K562 (cell line): ENCODE results near the gene SYN1. TPM values are rescaled to one million over a fixed set of nuclear protein-coding genes. Genes with fewer than 3 reads are reported as not detected.

Source experiments
- ATAC-seq: fragments of 200-7000 bp; cut with Tn5 transposase; 3 replicates; pipeline ENCODE4 v1.9.1; 2020; ENCODE audit warnings: moderate library complexity
- BruUV-seq: library from RNA; stranded (reverse); fragments of 400-500 nt; replicated peaks from 2 replicates; lab custom pipeline; 2021; lab: Mats Ljungman, UMichigan
- CTCF ChIA-PET: fragments of 300-600 bp; formaldehyde crosslinking; extraction: SDS; loops from one replicate; lab custom pipeline; 2021; ENCODE audit warnings: low intra/inter-chr PET ratio; lab: Yijun Ruan, JAX
- POLR2A ChIA-PET: fragments of 300-600, 350-650 bp; sonication (Branson Sonifier 250); formaldehyde crosslinking; extraction: SDS; loops from one replicate; lab custom pipeline; 2021; ENCODE audit warnings: antibody characterized with exemption, inconsistent platforms; lab: Yijun Ruan, JAX
- DNase-seq, 4 experiments: peaks; one replicate each; pipeline versions ENCODE4 v3.0.0 to v3.0.0-alpha.2; 2011 to 2018; ENCODE audit warnings: low spot score in 3 of 4, mixed read lengths in 3 of 4; ENCODE audit errors: extremely low read depth in 1 of 4
- FAIRE-seq: peaks from 2 replicates; lab custom pipeline; 2011; peaks lifted over from hg19 to GRCh38; lab: Jason Lieb, UNC
- H2AFZ ChIP-seq: 2 replicates; pipeline ENCODE4 v1.6.0; 2011; ENCODE audit warnings: low read depth, low read length, control low read depth, inconsistent platforms
- H3K27ac ChIP-seq: fragments of 200-600 bp; 3 replicates; pipeline ENCODE4 v1.8.0; 2011; ENCODE audit warnings: low read depth, mild to moderate bottlenecking, control low read depth, inconsistent platforms, low read length, moderate library complexity, mixed read lengths; ENCODE audit errors: extremely low read depth
- H3K27me3 ChIP-seq, 2 experiments: fragments of 300-600 bp in 1 of 2; 2 replicates in 1 of 2; 3 replicates in 1 of 2; pipeline versions ENCODE4 v1.6.0 to v1.8.0; 2011; ENCODE audit warnings: inconsistent platforms in 2 of 2, low read length in 2 of 2, mild to moderate bottlenecking in 1 of 2, mixed read lengths in 1 of 2, moderate library complexity in 1 of 2; ENCODE audit not compliant: control insufficient read depth in 2 of 2, insufficient read depth in 2 of 2
- H3K36me3 ChIP-seq: fragments of 300-600 bp; 3 replicates; pipeline ENCODE4 v1.8.0; 2011; ENCODE audit warnings: mild to moderate bottlenecking, low read length, inconsistent platforms; ENCODE audit not compliant: control insufficient read depth, insufficient read depth
- H3K4me1 ChIP-seq, 2 experiments: fragments of 200-600 bp in 1 of 2; replicated peaks in 1 of 2; 2 replicates in 1 of 2; 3 replicates in 1 of 2; pipeline versions ENCODE4 v1.5.1 to v1.8.0; 2011; ENCODE audit warnings: inconsistent platforms in 2 of 2, low read length in 2 of 2, mild to moderate bottlenecking in 1 of 2, mixed read lengths in 1 of 2, moderate library complexity in 1 of 2; ENCODE audit not compliant: control insufficient read depth in 2 of 2, insufficient read depth in 2 of 2
- H3K4me2 ChIP-seq: 2 replicates; pipeline ENCODE4 v1.6.1; 2011; ENCODE audit warnings: low read length, control low read depth, inconsistent platforms, mixed read lengths; ENCODE audit not compliant: insufficient read depth
- H3K4me3 ChIP-seq: fragments of 200-600 bp; sonication (generic), shearing (Covaris generic); 2 replicates; pipeline ENCODE4 v1.5.1; 2016; ENCODE audit warnings: control low read depth, inconsistent platforms
- H3K79me2 ChIP-seq: fragments of 200-600 bp; 3 replicates; pipeline ENCODE4 v1.8.0; 2011; ENCODE audit warnings: low read length, inconsistent platforms; ENCODE audit not compliant: control insufficient read depth, insufficient read depth
- H3K9ac ChIP-seq, 2 experiments: 2 replicates each; pipeline versions ENCODE4 v1.6.0 to v1.6.1; 2011; ENCODE audit warnings: low read depth in 2 of 2, low read length in 2 of 2, control low read depth in 1 of 2, inconsistent platforms in 1 of 2, mild to moderate bottlenecking in 1 of 2, mixed read lengths in 1 of 2; ENCODE audit not compliant: insufficient read depth in 1 of 2
- H3K9me1 ChIP-seq: one replicate; pipeline ENCODE4 v1.6.0; 2011; ENCODE audit warnings: inconsistent platforms, mild to moderate bottlenecking, low read length, moderate library complexity; ENCODE audit not compliant: control insufficient read depth, insufficient read depth
- H3K9me3 ChIP-seq: replicated peaks from 2 replicates; pipeline ENCODE4 v1.5.1; 2011; ENCODE audit warnings: low read depth, low read length, inconsistent platforms; ENCODE audit not compliant: control insufficient read depth, insufficient read depth
- H4K20me1 ChIP-seq: replicated peaks from 2 replicates; pipeline ENCODE4 v1.6.1; 2011; ENCODE audit warnings: low read length, inconsistent platforms, mixed read lengths; ENCODE audit not compliant: control insufficient read depth, insufficient read depth
- ARID1B ChIP-seq: fragments of 450-650 bp; IDR thresholded peaks from 2 replicates; pipeline ENCODE4 v1.6.1; 2016; ENCODE audit warnings: antibody characterized with exemption, mild to moderate bottlenecking, inconsistent platforms
- CREM ChIP-seq: IDR thresholded peaks from 2 replicates; pipeline ENCODE4 v1.6.1; 2014; ENCODE audit warnings: antibody characterized with exemption, low read depth
- KDM4B ChIP-seq, 2 experiments: fragments of 450-650 bp in 1 of 2; sonication (generic) in 1 of 2; IDR thresholded peaks; 2 replicates each; pipeline ENCODE4 v1.6.1; 2016 to 2017; ENCODE audit warnings: borderline replicate concordance in 2 of 2, antibody characterized with exemption in 1 of 2, low read depth in 1 of 2, mild to moderate bottlenecking in 1 of 2
- L3MBTL2 ChIP-seq: fragments of 450-650 bp; IDR thresholded peaks from 2 replicates; pipeline ENCODE4 v1.6.1; 2016; ENCODE audit warnings: mild to moderate bottlenecking, moderate library complexity
- MAZ ChIP-seq, 2 experiments: fragments of 450-650 bp in 1 of 2; sonication (generic) in 1 of 2; formaldehyde crosslinking; IDR thresholded peaks in 1 of 2; conservative IDR thresholded peaks in 1 of 2; 2 replicates each; pipeline versions ENCODE4 v1.4.0 to v1.5.0; 2020; ENCODE audit warnings: mild to moderate bottlenecking in 1 of 2, missing genetic modification reagents in 1 of 2
- WGBS: fragments of 100-300 bp; shearing (Covaris generic); methylation state at CpG from one replicate; pipeline ENCODE4 v1.1.6; 2016; ENCODE audit warnings: low coverage, mixed read lengths; ENCODE audit not compliant: insufficient coverage; ENCODE audit errors: missing lambda C conversion rate; 5-methylcytosine and 5-hydroxymethylcytosine counted together
- in situ Hi-C: fragments of 300-500 bp; cut with MboI; formaldehyde crosslinking; loops from 4 replicates; pipeline ENCODE4 v1.15.0; 2018; ENCODE audit warnings: inconsistent platforms, mixed read lengths
- intact Hi-C: fragments of 100-400 bp; cut with micrococcal nuclease; formaldehyde crosslinking; loops from 2 replicates; pipeline ENCODE4 v1.14.2; 2022
- polyA plus RNA-seq, 8 experiments: library from polyadenylated mRNA; depleted of rRNA in 4 of 8; stranded (reverse) in 5 of 8; unstranded in 3 of 8; fragments of >200 nt; fragmentation: Nextera tagmentation in 2 of 8; fragmentation: Illumina TruSeq in 1 of 8; extraction: Ambion mirVana in 2 of 8; extraction: Trizol in 1 of 8; gene quantifications; 2 replicates each; pipeline versions ENCODE4 v1.2.1 to v1.2.3, GENCODE V29; 2011 to 2014; ENCODE audit warnings: inconsistent platforms in 1 of 8, missing spikeins in 1 of 8
- total RNA-seq, 7 experiments: library from RNA; depleted of rRNA in 6 of 7; stranded (reverse); fragments of >200 nt in 6 of 7; fragmentation: Illumina TruSeq in 2 of 7; extraction: Trizol in 2 of 7; gene quantifications; 2 replicates each; pipeline versions ENCODE4 v1.2.1 to v1.2.3, GENCODE V29; 2011 to 2021; ENCODE audit warnings: low replicate concordance in 1 of 7

The SYN1 gene
- total and polyA plus RNA-seq, 9 of the 15 experiments (the other 6 are each of a cell fraction or from before 2014, with no cell fraction given): 0.01 to 0.28 (median 0.18) TPM; not detected in 2

- Histone ChIP-seq H3K9ac (peak overlapping the region in 1 of 2 experiments; percentile 89; a peak in 2 of 4 replicates), H3K9me3 (no peaks in the 10 kb centered on the region), H3K79me2 (no peaks in the 10 kb centered on the region), H3K9me1 (no peaks in the 10 kb centered on the region), H4K20me1 (no peaks in the 10 kb centered on the region), H3K4me2 (no peak overlapping the region), H3K27me3 (peaks cover 0 to 4% of the 10 kb centered on the region in 2 experiments; a peak in 1 of 5 replicates), H3K36me3 (no peaks in the 10 kb centered on the region), H3K27ac (no peak overlapping the region), H3K4me1 (peaks cover 0 to 11% of the 10 kb centered on the region in 2 experiments; a peak in 2 of 5 replicates), H2AFZ (peak overlapping the region; percentile 89), H3K4me3 (peak overlapping the region; percentile 41)
- DNase-seq (no peak), FAIRE-seq (no peak), ATAC-seq (no peak; the same call in 1 of the 3 replicates)
- BruUV-seq: no TSS peak
- CTCF ChIA-PET: interaction anchor here (0.7 to 2.1 kb wide), 3 partner anchors 26 to 333 kb away, joined by 3 to 14 read pairs (median 3); partner anchors contain the start of gene UBA1
- POLR2A ChIA-PET: interaction anchor here (0.6 to 1.2 kb wide), 5 partner anchors 10 to 160 kb away, joined by 3 to 4 read pairs (median 3); partner anchors contain the start of gene ARAF
- in situ Hi-C loops (loop anchor here (10.0 to 25.0 kb wide), 2 partner anchors 329 to 514 kb away; partner anchors contain the start of gene UBA1), intact Hi-C loops (loop anchor here (1.0 kb wide), 2 partner anchors 26 to 330 kb away; partner anchors contain the start of gene UBA1)
- TF ChIP-seq CREM (no peak), MAZ (CRISPR knock-in tag; conservative IDR thresholded peaks at IDR 0.05 in 1 of 2, IDR thresholded peaks at IDR 0.05 in 1 of 2) (0 out of 4 replicates have a peak, but pooled peaks of 1 of the 2 experiments have one; percentile 1), KDM4B (IDR thresholded peaks at IDR 0.05; ENCODE audit: borderline replicate concordance in 2 of 2, low read depth in 1 of 2) (no peak), L3MBTL2 (0 out of 2 replicates have a peak, but pooled peaks have one; percentile 2), ARID1B (no peak)
- WGBS: 13% methylated on average over 6 of the region's 34 CpGs
Measured at GRCh38 chrX:47523713-47524166, 95.9 kb downstream of the SYN1 start.
